Measurements from ENCODE around the gene ARFIP1. TPM values are rescaled to one million over a fixed set of nuclear protein-coding genes. Genes with fewer than 3 reads are reported as not detected.

Gene ARFIP1
- total and polyA plus RNA-seq, 2 of the 8 experiments (the other 6 are each of a cell fraction or from before 2014, with no cell fraction given): 13.5 to 38.0 TPM

DNA sequence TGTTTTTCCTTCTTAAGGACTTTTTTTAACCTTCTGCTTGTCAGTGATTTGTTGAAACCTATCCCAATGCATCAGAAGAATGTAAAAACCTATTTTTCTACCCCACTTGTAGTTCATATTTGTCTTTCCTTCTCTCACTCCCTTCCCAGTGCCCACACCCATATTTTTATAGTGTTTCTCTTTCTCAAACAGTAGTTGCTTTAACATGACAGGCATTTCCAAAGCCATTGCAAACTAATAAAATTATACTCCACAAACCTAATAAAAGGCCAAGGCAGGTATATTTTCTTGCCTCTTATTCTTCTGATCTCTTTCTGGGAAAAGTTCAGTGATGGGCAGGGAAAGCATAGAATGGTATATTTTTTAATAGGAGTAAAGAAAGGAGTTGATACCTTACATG lies 120.6 kb downstream of the ARFIP1 start:
- DNase-seq (ENCODE audit: low read depth in 1 of 2, low spot score in 2 of 2): no peak
- H3K4me3 ChIP-seq (ENCODE audit: extremely low read depth in 1 of 4, insufficient read depth in 2 of 4, low read depth in 3 of 4, low read length in 4 of 4): no peak overlapping the region
- no peak overlapping the region for H3K14ac ChIP-seq (ENCODE audit: insufficient read length)
- no peaks in the 10 kb centered on the region for H3K9me3 ChIP-seq (ENCODE audit: insufficient read depth in 2 of 2, low read depth in 1 of 2, low read length in 1 of 2)
- no peak for TF ChIP-seq KDM4A (IDR thresholded peaks at IDR 0.05; ENCODE audit: low read depth, low read length, severe bottlenecking)
- H3K27ac ChIP-seq (ENCODE audit: low read depth, low read length): no peak overlapping the region
- no peak overlapping the region for H2AFZ ChIP-seq (ENCODE audit: low read length)
- H4K8ac ChIP-seq (ENCODE audit: extremely low read depth, insufficient read depth, low read length): no peak overlapping the region
- no peak overlapping the region for H3K4me2 ChIP-seq (ENCODE audit: insufficient read depth in 1 of 2, low read depth in 2 of 2, low read length in 2 of 2)
- H3K36me3 ChIP-seq (ENCODE audit: control insufficient read depth in 2 of 4, insufficient read depth in 4 of 4, low read length in 3 of 4): no peaks in the 10 kb centered on the region
- H3K4me1 ChIP-seq (replicated peaks in 1 of 4; ENCODE audit: control insufficient read depth in 3 of 4, insufficient read depth in 4 of 4, low read length in 3 of 4): no peaks in the 10 kb centered on the region; a peak in 1 of 7 replicates
- no peaks in the 10 kb centered on the region for H3K23me2 ChIP-seq (ENCODE audit: low read depth, low read length)
- H4K20me1 ChIP-seq (replicated peaks in 1 of 2; ENCODE audit: control insufficient read depth in 1 of 2, insufficient read depth in 2 of 2, low read length in 2 of 2): no peaks in the 10 kb centered on the region
- no peak overlapping the region for H2BK20ac ChIP-seq (ENCODE audit: low read length)
- H3K56ac ChIP-seq (replicated peaks; ENCODE audit: insufficient read length, low read depth, low read length): no peak overlapping the region
- H4K5ac ChIP-seq (ENCODE audit: insufficient read length, low read depth, low read length): no peak overlapping the region
- ChIA-PET POLR2A (ENCODE audit: partially characterized antibody) (no interaction called here), CTCF (ENCODE audit: partially characterized antibody) (no interaction called here)
- no peak overlapping the region for H3K23ac ChIP-seq (ENCODE audit: insufficient read length)
- no peak overlapping the region for H2BK120ac ChIP-seq (replicated peaks; ENCODE audit: low read depth, low read length)
- no peaks in the 10 kb centered on the region for H3K79me2 ChIP-seq (ENCODE audit: control insufficient read depth in 1 of 2, insufficient read depth in 2 of 2, low read length in 2 of 2)
- H2AK5ac ChIP-seq (ENCODE audit: low read depth, low read length): no peak overlapping the region
- no peak overlapping the region for H2BK12ac ChIP-seq (ENCODE audit: low read depth, low read length)
- no peak overlapping the region for H2BK5ac ChIP-seq (ENCODE audit: low read depth, low read length)
- no peak overlapping the region for H3K4ac ChIP-seq (replicated peaks; ENCODE audit: insufficient read length, low read depth, low read length)
- H3K27me3 ChIP-seq (replicated peaks in 1 of 4; ENCODE audit: control insufficient read depth in 3 of 4, extremely low read depth in 1 of 4, insufficient read depth in 3 of 4, low read length in 3 of 4): no peaks in the 10 kb centered on the region
- no peak overlapping the region for H3K18ac ChIP-seq (ENCODE audit: extremely low read depth, low read length)
- FAIRE-seq: no peak
- no peak overlapping the region for H3K9ac ChIP-seq (replicated peaks in 1 of 4; ENCODE audit: extremely low read depth in 1 of 4, low read depth in 3 of 4, low read length in 3 of 4)
- H4K91ac ChIP-seq (replicated peaks; ENCODE audit: insufficient read length, low read length): no peak overlapping the region
- H3K79me1 ChIP-seq (ENCODE audit: low read depth, low read length): no peaks in the 10 kb centered on the region; the same call in 1 of the 2 replicates
- no peak overlapping the region for H2BK15ac ChIP-seq (ENCODE audit: low read length)
